RPMI8226 (cell line): ENCODE results near the gene EPHA2.
"Not testable (repeated sequence)": the region's sequence is repeated elsewhere in the genome, so short reads cannot be mapped to it uniquely, and the experiment has no call there.

Experiments
- DNase-seq: peaks from one replicate; pipeline ENCODE4 v3.0.0-alpha.2; 2015

The EPHA2 gene

DNA sequence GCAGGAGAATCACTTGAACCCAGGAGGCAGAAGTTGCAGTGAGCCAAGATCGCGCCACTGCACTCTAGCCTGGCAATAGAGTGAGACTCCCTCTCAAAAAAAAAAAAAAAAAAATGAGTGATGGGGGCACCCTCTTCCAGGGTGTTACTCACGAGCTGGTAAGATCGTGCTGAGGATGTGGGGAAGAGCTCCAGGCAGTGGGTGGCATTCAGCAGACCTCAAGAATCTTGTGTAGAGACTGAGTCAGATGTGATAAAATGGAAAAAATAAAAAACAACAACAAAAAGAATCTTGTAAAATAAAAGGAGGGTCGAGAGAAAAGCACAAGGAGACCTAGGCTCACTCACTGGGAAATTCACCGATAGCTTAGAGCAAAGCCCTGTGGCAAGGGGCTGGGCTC, 38.5 kb downstream of the EPHA2 start:
- no peak for DNase-seq

DNA sequence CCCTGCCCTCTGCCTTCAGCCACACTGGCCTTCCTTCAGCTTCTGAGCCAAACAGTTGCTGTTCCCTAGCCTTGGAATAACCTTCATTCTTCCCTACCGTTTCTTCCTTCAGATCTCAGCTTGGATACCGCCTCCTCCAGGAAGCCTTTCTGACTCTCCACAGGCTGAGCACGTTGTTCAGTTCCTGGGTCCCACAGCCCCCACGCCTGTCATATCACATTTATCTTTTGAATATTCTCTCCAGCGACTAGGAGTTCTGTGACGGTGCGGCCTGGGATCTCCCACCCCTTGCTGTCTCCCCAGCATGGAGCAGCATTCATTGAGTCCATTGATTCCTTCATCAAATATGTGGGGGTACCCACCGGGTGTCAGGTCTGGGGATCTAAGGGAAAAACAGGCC, 39.2 kb downstream of the EPHA2 start:
- DNase-seq: no peak

DNA sequence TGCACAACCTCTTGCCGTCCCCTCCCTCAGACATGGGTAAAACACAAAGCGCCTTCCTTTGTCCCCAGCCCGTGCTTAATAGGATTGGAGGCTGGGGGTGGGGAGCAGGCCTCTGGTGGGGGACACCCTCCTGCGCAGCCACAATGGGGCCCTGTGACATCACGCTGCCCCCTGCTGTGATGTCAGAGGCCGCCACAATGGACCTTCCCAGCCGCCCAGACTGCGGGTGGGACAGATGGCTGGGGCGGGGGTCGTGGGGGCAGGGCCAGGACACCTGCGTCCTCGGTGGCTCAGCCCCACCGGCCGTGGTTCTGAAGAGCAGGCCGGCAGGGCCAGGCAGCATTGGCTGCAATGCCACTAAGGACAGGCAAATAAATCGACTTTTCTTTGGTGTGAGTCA, 39.9 kb downstream of the EPHA2 start:
- DNase-seq: no peak

DNA sequence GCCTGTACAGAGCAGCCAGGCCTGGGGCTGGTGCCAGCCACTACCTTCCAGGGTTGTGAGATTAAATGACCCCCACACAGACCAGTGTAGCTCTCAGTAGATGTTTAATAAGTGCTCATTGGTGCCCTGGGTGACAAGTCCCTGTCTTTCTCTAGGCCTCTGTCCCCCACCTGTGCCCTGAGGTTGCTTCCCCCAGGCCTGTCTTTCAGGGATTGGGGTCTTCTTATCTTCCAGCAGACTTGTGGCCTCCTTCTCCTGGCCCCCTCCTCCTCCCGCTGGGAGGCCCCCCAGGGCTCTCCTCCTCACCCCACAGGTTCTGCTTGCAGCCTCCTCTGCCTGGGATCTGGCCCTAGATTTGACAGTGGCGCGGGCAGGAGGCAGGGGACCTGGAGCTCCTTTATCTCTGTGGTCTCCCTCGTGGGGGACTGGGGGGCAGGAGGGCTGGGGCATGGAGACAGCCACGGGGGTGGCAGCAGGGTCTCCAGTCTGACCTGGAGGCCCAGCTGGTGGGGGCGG, 40.3 kb downstream of the EPHA2 start:
- no peak for DNase-seq

DNA sequence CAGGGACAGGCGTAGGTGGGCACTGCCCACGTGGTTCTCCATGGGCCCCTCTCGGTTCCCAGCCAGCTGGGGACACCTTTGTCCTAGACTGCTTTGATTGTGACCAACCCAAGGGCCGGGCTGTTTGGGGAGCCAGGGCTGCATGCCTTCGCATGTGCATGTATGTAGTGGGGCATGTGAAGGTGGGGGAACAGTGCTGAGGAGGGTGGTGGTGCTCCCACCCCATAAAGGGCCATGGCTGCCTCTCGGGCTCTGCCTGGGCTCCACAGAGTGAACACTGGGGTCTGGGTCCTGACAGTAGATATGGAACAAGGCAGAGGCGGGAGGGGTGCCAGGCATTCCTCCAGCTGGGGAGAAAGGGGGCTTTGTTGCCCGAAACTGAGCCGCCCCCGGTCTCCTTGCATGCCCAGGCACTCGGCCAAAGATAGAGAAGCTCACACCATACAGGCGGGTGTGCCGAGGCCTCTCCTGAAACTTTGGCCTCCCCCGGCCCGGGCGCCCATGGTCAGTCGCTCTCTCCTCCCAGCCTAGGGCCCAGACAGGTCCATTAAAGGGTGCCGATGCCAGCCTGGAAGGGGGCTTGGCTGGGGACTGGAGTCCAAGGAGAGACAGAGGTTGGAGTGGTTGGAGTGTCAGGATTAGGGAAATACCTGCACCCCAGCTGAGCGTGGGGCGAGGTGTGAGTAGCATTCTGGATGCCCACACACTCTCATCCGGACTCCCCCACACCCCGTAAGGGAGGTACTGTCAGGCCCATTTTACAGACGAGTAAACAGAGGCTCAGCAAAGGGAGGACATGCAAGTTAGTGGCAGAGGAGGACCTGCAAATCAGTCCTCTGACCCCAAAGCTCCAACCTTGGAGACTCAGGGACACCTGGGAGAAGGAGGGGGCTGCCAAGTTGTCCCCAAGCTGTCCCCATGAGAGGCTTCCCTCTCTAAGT, 41.1 kb downstream of the EPHA2 start:
- DNase-seq: no peak

DNA sequence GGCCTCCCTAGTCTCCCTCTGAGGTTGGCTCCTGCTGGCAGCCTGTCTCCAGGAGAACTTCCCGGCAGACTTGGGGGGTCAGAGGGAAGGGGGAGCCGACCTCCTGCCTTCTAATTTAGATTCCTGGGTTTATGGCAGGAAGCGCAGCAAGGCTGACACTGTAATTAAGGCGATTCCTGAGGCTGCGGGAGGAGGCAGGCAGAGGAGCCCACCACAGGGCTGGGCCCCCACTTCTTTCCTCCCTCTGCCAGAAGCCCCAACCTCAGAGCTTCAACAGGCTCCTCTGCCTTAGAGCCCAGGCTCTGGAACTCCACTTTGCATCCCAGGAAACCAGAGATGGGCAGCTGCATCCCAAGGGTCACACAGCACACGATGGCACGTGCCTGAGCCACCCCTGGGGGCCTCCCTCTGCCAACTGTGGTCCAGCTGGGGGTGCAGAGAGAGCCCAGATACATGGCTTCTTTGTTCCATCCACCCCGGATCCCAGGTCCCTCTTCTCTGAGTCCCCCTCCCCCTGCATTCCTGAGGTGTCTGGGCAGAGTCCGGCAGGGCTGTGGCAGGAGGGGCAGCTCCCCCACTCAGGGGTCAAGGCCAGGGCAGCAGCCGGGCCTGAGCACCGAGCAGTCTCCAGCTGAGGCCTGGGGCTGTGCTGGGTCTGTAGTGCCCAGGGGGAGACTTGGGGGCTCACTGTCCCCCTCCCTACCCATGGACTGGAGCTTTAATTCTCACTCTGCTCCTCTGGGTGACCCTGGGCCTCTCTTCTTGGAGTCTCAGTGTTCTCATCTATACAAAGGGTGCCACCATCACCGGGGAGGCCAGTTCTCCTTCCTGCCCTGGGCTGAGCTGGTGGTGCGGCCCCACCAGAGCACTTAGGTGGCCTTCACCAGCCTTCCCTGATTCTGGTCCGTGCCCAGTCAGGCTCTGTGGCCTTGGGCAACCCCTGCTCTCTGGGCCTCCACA, 43.0 kb downstream of the EPHA2 start:
- DNase-seq: no peak

DNA sequence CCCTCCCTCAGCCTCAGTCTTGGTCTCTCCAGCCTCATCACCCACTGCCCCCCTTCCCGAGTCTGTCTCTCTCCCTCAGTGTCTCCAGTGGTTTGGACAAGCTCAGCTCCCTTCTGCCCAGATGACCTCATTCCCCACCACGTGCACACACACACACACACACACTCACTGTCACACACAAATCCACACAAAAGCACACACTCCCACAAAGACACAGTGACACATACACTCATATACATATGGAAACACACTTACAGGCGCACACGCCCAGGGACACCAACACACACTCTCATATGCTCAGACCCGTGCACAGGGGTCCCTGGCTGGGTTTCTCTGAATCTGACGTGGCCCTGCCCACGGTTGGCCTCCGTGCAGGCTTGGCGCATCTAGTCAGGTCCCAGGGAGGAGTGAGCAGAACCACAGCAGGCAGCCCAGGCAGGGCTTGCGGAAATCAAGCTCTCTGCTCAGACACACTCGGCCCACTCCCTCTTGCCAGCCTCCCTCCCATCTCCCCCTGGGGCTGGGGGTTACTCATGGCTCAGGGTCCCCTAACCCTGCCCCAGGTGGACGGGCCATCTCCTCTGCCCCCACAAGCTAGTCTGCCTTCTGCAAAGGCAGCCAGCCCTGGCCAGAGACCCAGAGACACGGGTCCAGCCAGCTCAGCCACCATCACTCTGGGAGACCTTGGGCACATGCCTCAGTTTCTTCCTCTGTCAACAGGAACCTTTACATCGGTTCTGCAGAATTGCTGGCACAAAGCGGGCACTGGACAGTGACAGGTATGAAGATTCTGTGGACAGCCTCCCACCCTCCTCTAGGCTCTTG, 43.9 kb downstream of the EPHA2 start:
- no peak for DNase-seq

DNA sequence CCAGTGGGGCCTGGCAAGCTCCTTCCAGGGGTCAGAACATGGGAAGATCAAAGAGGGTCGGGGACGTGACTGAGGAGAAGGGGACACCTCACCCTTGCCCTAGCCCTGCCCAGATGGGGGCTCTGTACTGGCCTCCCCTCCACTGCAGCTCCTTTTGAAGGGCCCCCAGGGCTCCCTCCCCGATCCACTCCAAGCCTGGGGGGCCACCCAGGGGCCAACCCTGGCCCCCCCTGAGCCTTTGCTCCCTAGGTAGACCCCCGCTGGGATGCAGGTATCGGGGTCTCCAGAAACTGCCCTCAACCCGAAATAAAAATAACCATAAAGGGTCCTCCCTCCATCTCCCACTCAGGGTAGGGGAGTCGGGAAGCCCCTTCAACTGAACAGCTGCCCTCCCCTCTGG, 45.0 kb downstream of the EPHA2 start:
- DNase-seq: no peak

DNA sequence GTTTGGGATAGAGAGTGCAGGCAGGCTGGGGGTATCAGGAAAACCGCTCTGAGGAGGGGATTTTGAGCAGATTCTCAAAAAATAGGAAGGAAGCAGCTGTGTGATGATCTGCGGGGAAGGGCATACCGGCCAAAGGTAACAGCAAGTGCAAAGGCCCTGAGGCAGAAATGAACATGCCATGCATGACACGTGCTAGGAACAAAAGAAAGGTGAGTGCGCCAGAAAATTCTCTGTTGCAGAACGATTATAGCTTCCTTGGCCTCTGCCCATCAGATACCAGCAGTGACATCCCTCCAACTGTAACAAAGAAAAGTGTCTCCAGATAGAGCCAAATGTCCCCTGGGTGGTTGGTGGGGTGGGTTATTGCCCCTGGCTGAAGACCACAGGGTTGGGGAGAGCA, 45.4 kb downstream of the EPHA2 start:
- no peak for DNase-seq

DNA sequence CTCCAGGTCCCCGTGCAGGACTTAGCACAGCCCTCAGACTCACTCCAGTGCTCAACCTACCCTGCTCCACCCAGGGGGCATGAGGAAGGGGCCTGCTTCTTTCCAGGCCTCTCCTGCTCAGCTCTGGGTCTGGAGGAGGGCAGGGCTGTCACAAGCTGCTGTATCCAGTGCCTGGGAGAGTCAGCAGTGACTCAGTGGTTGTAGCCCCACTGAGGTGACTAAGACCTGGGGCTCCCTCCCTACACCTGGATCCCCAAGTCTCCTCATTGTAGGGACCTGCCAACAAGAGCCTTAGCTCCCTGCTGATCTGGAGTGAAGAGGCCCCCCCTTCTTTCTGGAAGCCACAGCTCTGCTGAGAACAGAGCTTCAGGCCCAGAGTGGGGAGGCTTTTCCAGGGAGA, 46.3 kb downstream of the EPHA2 start:
- no peak for DNase-seq

DNA sequence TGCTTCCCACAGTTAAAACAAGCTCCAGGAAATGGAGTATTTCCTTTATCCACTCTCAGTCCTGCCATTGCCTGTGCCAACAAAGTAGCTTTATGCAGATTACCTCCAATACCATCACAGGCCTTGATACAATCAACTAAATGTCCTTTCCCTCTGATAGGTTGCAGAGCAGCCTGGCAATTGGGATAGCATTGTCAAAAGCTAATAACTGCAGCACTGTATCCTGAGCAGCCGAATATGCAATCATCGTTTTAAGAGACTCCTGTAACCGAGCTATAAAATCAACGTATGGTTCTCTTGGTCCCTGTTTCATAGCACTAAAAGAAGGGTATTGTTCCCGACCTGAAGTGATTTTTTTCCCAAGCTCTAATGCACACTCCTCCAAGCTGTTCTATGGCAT, 48.8 kb downstream of the EPHA2 start:
- not testable (repeated sequence) for DNase-seq

DNA sequence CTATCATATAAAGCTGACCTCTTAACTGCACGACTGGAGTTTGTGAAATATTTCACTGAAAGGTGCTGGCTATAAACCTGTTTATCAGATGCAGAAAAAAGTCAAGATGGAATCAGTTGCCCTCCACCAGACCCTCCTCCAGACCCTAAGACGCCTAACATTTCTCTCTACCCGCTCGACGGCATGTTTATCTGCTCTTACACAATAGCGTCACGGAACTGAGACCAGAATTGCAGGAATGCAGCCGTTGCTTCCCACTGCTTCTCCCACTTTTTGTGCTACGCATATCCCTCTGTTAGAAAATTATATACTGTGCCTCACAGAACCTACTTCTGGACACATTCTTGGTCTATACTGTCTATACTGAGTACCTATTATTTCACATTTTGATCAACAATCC, 54.2 kb downstream of the EPHA2 start:
- DNase-seq: no peak

DNA sequence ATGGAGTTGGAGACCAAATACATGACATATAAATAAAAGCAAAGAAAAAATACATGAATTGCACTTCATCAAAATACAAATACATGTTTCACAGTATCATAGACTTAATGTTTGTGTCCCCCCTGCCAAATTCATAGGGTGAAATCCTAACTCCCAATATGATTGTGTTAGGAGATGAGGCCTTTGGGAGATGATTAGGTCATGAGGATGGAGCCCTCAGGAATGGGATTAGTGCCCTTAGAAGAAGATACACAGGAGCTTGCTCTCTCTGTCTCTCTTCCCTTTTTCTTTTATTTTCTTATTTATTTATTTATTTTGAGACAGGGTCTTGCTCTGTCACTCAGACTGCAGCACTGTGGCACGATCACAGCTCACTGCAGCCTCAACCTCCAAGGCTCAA, 56.5 kb downstream of the EPHA2 start:
- no peak for DNase-seq

DNA sequence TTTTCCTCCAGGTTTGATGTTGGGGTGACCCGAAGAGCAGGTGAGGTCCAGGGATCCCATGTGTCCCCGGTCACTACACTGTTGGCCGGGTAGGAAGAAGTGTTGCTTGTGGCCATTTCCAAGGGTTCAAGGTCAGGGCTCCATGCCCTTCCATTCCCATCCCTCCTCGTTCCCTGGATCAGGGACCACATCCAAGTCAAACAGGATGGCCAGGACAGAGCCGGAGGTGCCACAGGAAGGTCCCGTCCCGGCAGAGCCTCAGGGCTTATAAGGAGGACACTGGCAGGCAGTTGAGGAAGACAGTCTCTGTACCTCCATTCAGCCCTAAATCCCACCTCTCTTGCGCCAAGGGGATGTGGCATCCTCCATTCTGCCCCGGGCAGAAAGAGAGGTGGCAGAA, 60.4 kb downstream of the EPHA2 start:
- DNase-seq: no peak

DNA sequence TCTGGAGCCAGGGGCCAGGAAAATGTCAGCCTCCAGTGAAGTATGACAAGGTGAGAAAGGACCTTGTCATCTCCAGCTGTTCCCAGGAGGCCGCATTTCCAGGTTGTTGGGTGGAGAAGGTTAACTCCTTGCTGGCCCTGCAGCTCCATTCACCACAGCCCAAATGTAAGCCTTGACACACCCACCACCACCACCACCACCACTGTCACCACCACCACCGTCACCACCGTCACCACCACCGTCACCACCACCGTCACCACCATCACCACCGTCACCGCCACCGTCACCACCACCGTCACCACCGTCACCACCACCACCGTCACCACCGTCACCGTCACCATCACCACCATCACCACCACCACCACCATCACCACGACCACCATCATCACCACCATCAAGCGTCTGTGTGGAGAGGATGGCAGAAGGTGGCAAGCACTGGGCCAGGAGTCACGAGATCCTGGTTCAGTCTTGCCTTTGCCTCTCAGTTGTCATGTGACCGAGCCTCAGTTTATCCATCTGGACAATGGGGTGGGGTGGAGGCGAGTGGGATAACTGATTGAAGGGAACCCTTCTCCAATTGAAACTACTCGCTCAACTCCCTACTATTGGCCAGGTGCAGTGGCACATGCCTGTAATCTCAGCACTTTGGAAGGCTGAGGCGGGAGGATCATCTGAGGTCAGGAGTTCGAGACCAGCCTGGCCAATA, 61.3 kb downstream of the EPHA2 start:
- no peak for DNase-seq

DNA sequence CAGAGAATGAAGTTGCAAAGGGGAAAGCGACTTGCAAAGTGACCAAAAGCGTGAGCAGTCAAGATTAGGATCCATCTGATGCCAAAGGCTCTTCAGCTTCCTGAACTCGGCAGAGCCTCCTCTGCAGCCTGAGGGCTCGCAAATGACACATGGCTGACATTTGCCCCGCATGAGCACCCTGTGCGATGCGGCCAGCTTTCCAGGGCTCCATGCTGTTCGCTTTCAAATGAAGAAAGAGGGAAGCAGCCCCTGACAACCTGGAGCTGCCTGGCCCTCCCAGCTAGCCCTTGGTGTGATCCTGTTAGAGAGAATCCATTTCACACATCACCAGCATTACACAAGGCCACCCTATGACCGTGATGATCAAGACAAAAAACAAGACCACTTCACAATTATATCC, 62.3 kb downstream of the EPHA2 start:
- DNase-seq: no peak

DNA sequence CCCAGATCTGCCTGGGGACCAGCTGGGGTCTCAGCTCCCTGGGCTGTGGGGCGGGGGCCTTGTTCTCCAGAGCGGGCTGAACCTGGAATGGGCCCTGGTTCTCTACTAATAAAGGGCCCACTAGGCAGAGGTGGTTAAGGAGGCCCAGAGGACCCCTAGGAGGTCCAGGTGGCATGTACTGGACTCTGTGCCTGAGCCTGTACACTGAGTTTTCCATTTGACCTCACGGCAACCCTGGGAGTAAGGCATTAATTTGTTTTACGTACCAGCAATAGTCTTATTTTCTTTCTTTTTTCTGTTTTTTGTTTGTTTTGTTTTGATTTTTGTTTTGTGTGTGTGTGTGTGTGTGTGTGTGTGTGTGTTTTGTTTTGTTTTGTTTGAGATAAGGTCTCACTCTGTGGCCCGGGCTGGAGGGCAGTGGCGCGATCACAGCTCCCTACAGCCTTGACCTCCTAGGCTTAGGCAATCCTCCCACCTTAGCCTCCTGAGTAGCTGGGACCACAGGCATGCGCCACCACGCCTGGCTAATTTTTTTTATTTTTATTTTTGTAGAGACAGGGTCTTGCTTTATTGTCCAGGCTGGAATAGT, 62.9 kb downstream of the EPHA2 start:
- no peak for DNase-seq

DNA sequence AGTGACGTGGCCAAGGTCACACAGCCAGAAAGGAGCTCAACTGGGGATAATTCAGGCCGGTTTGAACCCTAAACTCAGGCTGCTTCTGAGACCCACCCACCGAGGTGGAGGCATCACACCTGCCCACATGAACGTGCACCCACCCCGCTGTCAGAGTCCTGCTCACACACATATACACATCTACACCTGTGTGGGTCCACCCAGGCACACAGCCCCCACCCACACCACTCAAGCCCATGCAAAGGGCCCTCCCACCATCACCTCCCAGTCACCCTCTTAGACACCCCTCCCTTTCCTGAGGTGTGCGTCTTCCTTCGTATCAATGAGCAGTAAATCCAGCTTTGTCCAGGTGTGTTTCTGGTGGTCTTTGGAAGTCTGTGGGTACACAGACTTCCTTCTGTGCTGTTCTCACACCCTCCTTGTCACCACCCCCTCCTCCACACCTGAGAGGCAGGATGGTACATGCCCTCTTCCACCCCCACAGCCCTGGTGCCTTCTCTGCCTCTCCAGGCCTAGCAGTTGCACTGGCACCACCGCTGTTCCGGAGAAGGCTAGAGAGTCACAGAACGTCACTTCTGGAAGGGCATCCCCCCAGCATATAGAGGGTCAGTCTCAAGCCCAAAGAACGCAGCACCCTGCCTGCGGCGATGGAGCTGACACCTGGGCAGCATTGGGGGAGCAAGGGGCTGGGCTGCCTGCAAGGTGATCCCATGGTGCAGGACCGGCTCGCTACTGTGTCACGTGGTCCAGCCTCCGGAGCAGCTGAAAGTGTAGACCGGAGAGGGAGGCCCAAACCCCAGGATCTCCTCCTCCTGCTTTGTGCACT, 63.6 kb downstream of the EPHA2 start:
- DNase-seq: no peak

DNA sequence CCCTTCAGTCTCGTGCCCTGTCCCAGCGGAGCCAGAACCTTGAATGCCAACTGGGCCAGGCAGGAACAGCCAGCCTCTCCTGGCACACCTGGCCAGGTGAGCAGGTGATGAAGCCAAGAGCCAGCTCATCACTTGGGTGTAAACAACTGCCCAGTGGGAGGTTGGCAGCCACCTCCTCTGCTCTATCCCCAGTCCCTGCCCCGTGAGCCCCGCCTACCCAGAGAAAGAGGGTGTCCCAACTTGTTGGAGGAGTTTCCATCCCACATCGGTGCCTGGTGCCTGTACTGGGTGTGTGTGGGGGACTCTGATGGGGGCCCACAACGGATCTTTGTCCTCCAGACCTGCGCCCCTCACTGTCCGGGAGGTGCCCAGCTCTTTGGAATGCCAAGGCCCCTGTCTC, 64.6 kb downstream of the EPHA2 start:
- DNase-seq: no peak

DNA sequence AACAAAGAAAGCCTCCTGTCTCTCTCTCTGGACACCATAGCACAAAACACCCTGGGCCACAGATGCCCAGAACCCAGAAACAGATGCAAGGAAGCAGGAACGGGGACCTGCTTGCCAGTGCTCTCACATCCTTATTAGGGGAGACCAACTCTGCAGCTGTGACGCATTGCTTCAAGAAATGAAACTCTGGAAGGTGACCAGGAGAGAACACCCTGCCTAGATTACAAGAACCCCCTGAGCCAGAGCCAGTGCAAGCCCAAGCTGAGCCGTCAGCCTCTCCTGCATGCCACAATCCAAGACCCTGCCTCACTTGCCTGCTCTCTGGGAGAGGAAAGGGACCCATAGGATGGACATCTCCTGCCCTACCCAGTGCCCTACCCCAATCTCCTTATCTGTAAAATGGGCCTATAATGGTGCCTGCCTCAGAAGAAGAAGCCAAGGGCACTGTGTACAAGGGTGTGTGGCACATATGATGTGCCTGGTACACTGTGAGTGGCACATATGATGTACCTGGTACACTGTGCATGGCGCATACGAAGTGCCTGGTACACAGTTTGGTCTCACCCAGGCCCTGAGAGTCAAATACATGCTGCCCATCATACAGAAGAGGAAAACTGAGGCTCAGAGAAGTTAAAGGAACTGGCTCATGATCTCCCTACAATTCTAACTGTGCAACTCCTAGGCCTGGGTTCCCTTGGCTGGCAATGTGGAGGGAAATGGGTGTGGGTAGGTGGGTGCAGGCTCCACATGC, 65.6 kb downstream of the EPHA2 start:
- DNase-seq: no peak
